Measurements from ENCODE around the gene RAB37.
A peak's percentile ranks its signal among the peaks of the same experiment; 100 is the strongest.

RAB37 gene

DNA sequence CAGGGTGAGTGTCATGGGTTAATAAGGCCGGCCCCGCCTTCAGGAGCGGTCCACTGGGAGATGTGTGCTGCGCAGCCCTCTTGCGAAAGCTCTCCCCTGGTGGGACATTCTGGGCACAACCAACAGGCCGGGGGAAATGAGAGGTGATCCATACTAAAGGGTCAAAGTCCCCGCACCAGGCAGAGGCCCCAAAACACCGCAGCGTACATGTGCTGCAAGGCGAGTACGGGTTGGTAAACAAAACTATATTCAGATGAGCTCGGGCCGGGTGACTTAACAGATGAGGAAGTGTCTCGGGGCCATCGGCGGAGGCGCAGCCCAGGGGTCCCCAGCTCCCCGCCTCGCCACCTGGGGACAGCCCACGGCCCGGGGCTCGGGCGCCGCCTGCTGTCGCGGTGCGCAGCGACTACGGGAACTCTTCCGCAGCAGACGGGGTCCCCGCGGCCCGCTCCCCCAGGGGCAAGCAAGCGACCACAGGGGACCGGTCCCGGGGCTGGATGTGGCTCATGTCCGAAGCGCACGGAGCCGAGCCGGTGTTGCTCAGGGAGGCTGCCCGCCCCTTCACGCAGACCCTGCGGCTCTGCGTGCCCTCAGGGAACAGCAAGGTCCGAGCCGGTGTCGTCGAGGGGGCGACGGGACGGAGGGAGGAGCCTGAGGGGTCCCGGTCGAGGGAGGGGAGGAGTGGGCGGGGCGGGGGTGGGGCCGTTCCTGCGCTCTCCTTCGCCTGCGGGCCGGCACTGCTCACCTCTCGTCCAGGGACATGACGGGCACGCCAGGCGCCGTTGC, at the start of gene RAB37:
Gene RAB37, plus strand, starts transcription at position 744 of the 786 bp plus-strand sequence. Its CDS starts 17 bp downstream, at position 761.
- DNase-seq (ENCODE audit: low spot score in 2 of 2) = peak; percentile 42 to 76

GRCh38 chr17:74687886-74688285, 49.2 kb upstream of the RAB37 start:
- no peak overlapping the region for H3K27ac Mint-ChIP-seq
- ATAC-seq (no peak), DNase-seq (ENCODE audit: low spot score in 2 of 2) (no peak)
- no peaks in the 10 kb centered on the region for H3K4me1 Mint-ChIP-seq
- H3K36me3 Mint-ChIP-seq = peaks cover under 1% of the 10 kb centered on the region
- H3K4me3 Mint-ChIP-seq = no peak overlapping the region
- H3K9me3 Mint-ChIP-seq = no peaks in the 10 kb centered on the region

More for the DNA sequence above, at the start of gene RAB37:
- Mint-ChIP-seq H3K36me3 (no peaks in the 10 kb centered on the region), H3K4me1 (peaks cover 49% of the 10 kb centered on the region), H3K9me3 (no peaks in the 10 kb centered on the region), H3K4me3 (peak within 1 kb of the TSS; percentile 77), H3K27ac (peak within 1 kb of the TSS; percentile 68)
- ATAC-seq = peak; percentile 32

DNA sequence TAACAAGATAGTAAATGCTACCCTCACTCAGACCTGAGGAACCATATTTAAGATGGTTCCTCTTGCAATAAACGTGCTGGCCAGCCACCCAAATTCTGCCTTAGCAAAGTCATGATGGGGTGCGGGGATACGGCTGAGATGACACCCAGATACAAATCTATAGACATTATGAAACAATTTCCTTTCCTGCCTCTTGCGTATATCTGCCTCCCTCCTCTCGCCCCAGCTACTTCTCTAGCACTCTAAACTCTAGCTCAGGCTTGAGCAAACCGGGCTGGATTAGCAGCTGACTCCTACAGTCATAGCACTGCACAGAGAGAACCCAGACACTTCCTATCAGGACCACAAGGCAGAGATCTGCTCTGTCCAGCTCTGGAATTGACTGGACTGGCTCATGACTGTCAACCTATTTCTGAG, 46.6 kb upstream of the RAB37 start:
- Mint-ChIP-seq H3K27ac (no peak overlapping the region), H3K4me1 (no peaks in the 10 kb centered on the region), H3K36me3 (no peaks in the 10 kb centered on the region), H3K4me3 (no peak overlapping the region), H3K9me3 (no peaks in the 10 kb centered on the region)
- peak; percentile 71 for ATAC-seq
- no peak for DNase-seq (ENCODE audit: low spot score in 2 of 2)

DNA sequence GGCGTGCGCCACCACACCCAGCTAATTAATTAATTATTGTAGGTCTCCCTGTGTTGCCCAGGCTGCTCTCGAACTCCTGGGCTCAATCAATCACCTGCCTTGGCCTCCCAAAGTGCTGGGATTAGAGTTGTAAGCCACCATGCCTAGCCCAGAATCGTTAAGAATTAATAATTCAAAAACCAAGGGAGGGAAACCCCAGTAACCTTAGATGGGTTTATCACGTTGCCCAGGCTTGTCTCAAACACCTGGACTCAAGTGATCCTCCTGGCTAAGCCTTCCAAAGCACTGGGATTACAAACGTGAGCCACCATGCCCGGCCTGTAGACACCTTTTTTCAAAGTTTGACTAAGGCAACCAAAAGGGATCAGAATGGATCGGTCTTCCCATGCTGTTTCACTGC, 45.9 kb upstream of the RAB37 start:
- no peak overlapping the region for H3K4me3 Mint-ChIP-seq
- no peaks in the 10 kb centered on the region for H3K9me3 Mint-ChIP-seq
- ATAC-seq (no peak), DNase-seq (ENCODE audit: low spot score in 2 of 2) (no peak)
- no peaks in the 10 kb centered on the region for H3K36me3 Mint-ChIP-seq
- H3K27ac Mint-ChIP-seq = no peak overlapping the region
- H3K4me1 Mint-ChIP-seq = no peaks in the 10 kb centered on the region

- no peak for DNase-seq (ENCODE audit: low spot score in 2 of 2)
- ATAC-seq = no peak
Observed at GRCh38 chr17:74694081-74694480, 43.0 kb upstream of the RAB37 start.

DNA sequence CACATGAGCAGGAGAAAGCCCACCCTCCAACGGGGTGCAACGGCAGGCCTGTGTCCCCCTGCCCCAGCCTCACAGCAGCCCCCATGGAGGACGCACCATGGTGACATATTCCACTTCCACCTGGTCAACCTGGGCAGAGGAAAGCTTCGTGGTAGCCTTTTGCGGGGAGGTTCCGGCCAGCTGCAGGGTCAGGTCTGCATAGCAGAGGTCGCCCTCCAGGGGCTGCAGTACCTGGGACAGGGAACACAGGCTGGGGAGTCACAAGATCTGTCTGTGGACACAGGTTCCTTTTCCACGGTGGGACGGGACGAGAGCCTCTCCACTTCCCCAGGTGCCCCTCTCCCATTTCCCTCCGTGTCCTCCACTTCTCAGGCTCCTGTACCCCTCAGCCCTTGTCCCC, 41.4 kb upstream of the RAB37 start:
- Mint-ChIP-seq H3K36me3 (no peaks in the 10 kb centered on the region), H3K27ac (no peak overlapping the region), H3K4me3 (no peak overlapping the region), H3K9me3 (no peaks in the 10 kb centered on the region), H3K4me1 (no peaks in the 10 kb centered on the region)
- ATAC-seq (no peak), DNase-seq (ENCODE audit: low spot score in 2 of 2) (no peak)

More at GRCh38 chr17:74694081-74694480, 43.0 kb upstream of the RAB37 start:
- H3K4me3 Mint-ChIP-seq = no peak overlapping the region
- H3K36me3 Mint-ChIP-seq = no peaks in the 10 kb centered on the region
- H3K4me1 Mint-ChIP-seq = no peaks in the 10 kb centered on the region
- H3K27ac Mint-ChIP-seq = no peak overlapping the region
- H3K9me3 Mint-ChIP-seq = no peaks in the 10 kb centered on the region

DNA sequence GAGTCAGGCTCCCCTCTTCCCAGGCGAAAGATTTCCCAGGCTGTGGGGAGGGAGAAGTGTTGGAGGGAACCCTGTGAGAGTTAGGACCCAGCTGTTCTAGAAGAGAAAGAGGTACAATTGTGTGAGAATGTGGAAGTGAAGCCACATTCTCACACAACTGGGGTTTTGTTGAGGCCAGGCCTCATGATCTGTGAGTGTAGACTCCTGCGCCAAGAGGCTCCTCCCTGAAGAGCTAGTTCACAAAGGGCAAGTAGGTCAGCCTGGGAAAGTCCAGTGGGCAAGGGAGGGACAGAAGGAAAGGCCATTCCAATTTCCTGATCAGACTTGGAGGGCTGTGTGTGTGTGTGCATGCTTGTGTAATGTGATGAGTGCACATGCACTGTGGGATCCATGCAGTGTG, 39.5 kb upstream of the RAB37 start:
- Mint-ChIP-seq H3K4me3 (no peak overlapping the region), H3K9me3 (no peaks in the 10 kb centered on the region), H3K4me1 (no peaks in the 10 kb centered on the region), H3K27ac (no peak overlapping the region), H3K36me3 (no peaks in the 10 kb centered on the region)
- ATAC-seq = no peak
- no peak for DNase-seq (ENCODE audit: low spot score in 2 of 2)

- H3K9me3 Mint-ChIP-seq = no peaks in the 10 kb centered on the region
- no peak overlapping the region for H3K4me3 Mint-ChIP-seq
- H3K36me3 Mint-ChIP-seq = no peaks in the 10 kb centered on the region
- no peaks in the 10 kb centered on the region for H3K4me1 Mint-ChIP-seq
- ATAC-seq (no peak), DNase-seq (ENCODE audit: low spot score in 2 of 2) (no peak)
- H3K27ac Mint-ChIP-seq = no peak overlapping the region
Observed at GRCh38 chr17:74698069-74698468, 39.0 kb upstream of the RAB37 start.

- H3K4me1 Mint-ChIP-seq = no peaks in the 10 kb centered on the region
- H3K36me3 Mint-ChIP-seq = no peaks in the 10 kb centered on the region
- no peak for DNase-seq (ENCODE audit: low spot score in 2 of 2)
- no peaks in the 10 kb centered on the region for H3K9me3 Mint-ChIP-seq
- H3K27ac Mint-ChIP-seq = no peak overlapping the region
- ATAC-seq = no peak
- no peak overlapping the region for H3K4me3 Mint-ChIP-seq
Observed at GRCh38 chr17:74699236-74699635, 37.8 kb upstream of the RAB37 start.

DNA sequence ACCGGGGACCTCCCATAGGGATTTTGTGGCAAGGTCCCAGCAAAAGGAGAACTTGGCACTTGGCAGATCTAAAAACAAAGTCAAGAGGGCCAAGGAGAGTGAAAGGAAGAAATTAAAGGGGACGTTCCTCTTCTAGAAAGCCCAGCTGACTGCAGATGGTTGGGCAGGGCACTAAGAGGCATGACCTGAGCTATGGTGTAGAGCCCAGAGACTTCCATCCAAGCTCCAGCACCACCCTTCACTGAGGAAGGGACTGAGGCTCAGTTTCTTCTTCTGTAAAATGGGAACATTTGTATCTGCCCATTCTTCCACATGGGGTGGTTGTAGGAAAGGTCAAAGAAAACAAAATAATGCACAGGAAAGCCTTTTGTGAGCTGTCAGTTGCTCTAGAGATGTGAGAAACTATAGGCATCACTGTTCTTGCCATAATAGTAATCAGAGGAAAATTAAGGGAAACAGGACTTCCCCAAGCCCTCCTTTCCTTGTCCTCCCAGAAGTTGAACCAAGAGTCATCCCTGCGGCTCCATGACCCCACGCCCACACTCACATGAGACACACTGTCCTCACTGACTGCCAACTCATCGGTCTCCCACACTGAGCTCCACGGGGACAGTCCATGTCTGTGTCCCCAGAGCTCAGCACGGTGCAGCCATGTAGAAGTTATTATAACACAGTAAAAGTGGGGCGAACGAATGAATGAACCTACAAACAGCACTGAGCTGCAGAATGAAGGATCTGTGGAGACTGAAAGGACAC, 34.8 kb upstream of the RAB37 start:
- Mint-ChIP-seq H3K36me3 (peaks cover 4% of the 10 kb centered on the region), H3K27ac (no peak overlapping the region), H3K9me3 (no peaks in the 10 kb centered on the region), H3K4me3 (no peak overlapping the region), H3K4me1 (no peaks in the 10 kb centered on the region)
- no peak for DNase-seq (ENCODE audit: low spot score in 2 of 2)
- no peak for ATAC-seq

- Mint-ChIP-seq H3K36me3 (peaks cover 4% of the 10 kb centered on the region), H3K9me3 (no peaks in the 10 kb centered on the region), H3K4me3 (no peak overlapping the region), H3K27ac (no peak overlapping the region), H3K4me1 (no peaks in the 10 kb centered on the region)
- no peak for DNase-seq (ENCODE audit: low spot score in 2 of 2)
- no peak for ATAC-seq
Observed at GRCh38 chr17:74703311-74703710, 33.7 kb upstream of the RAB37 start.

- H3K4me1 Mint-ChIP-seq = no peaks in the 10 kb centered on the region
- ATAC-seq = no peak
Observed at GRCh38 chr17:74704544-74704943, 32.5 kb upstream of the RAB37 start.

DNA sequence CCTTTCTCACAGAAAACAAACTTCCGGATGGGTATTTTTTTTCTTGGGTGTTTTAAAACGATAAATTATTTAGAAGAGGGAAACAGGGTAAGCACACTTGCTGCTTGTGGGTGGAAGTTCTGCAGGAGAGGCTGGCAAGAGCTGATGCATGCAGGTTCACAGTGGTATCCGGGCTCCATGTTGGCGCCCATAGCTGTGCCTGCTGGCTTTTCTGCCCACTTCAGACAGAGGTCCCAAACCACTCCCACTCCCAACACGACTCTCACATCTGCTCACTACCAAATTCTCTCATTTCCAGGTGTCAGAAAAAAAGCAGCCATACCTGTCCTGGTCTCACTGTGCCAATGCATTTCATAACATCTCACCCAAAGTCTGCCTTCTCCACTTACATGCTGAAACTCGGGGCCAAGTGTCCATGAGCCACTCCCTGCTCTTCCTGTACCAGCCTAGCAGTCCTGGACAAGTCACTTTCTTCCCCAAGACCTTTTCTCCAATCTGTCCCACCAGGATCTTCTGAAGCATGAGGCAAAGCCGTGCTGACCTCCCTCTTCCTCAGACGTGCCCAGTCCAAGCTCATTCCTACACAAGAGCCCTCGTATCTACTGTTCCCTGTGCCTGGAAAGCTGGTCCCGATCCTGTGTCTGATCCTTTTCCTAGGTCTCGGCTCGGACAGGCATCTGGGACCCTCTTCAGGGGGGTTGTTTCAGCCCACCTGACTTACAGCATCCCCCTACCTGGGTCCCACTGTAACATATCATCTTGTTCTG, 25.8 kb upstream of the RAB37 start:
- no peak for ATAC-seq
- Mint-ChIP-seq H3K27ac (no peak overlapping the region), H3K4me3 (no peak overlapping the region), H3K4me1 (peaks cover 24% of the 10 kb centered on the region), H3K36me3 (peaks cover 4% of the 10 kb centered on the region), H3K9me3 (no peaks in the 10 kb centered on the region)
- no peak for DNase-seq (ENCODE audit: low spot score in 2 of 2)

More at GRCh38 chr17:74704544-74704943, 32.5 kb upstream of the RAB37 start:
- Mint-ChIP-seq H3K27ac (no peak overlapping the region), H3K9me3 (no peaks in the 10 kb centered on the region), H3K36me3 (peaks cover 4% of the 10 kb centered on the region), H3K4me3 (no peak overlapping the region)
- DNase-seq (ENCODE audit: low spot score in 2 of 2) = no peak

DNA sequence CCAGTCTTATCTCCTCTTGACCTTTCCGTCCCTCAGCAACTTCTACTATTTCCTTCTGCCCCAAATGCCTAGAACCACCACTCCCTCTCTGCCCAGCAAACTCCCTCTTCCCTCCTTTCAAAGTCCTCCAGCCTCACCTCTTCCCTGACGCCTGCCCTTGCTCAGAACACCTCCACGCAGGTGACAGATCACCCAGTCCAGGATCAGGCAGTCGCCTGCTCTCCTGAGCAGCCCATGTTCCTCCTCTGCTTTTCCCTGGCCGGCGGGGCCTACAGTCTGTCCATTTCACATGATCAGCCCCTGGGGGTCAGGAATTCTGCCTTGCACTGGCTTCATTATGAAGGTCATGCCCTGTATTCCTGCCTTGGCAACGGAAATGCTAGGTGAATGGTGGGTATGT, 24.8 kb upstream of the RAB37 start:
- DNase-seq (ENCODE audit: low spot score in 2 of 2) = no peak
- peaks cover 24% of the 10 kb centered on the region for H3K4me1 Mint-ChIP-seq
- H3K36me3 Mint-ChIP-seq = no peaks in the 10 kb centered on the region
- no peaks in the 10 kb centered on the region for H3K9me3 Mint-ChIP-seq
- ATAC-seq = no peak
- H3K27ac Mint-ChIP-seq = no peak overlapping the region
- H3K4me3 Mint-ChIP-seq = no peak overlapping the region

GRCh38 chr17:74712756-74713155, 24.3 kb upstream of the RAB37 start, which contains the start of gene CD300LF:
CD300LF (minus strand) TSS chr17:74712923; CDS start chr17:74712866, 57 bp downstream.
- Mint-ChIP-seq H3K4me1 (peaks cover 24% of the 10 kb centered on the region), H3K27ac (no peak within 1 kb of the TSS), H3K4me3 (no peak within 1 kb of the TSS), H3K9me3 (no peaks in the 10 kb centered on the region), H3K36me3 (no peaks in the 10 kb centered on the region)
- ATAC-seq (no peak), DNase-seq (ENCODE audit: low spot score in 2 of 2) (no peak)

All from stimulated activated effector memory CD8-positive, alpha-beta T cell treated with anti-CD3 and anti-CD28 coated beads, Interleukin-12 subunit alpha, Interleukin-12 subunit beta, amount 100 ng/mL, for 72 hours (primary cell).